ENCODE data around the gene GABBR2. TPM values are rescaled to one million over a fixed set of nuclear protein-coding genes. Genes with fewer than 3 reads are reported as not detected.
"Not testable (repeated sequence)": the region's sequence is repeated elsewhere in the genome, so short reads cannot be mapped to it uniquely, and the experiment has no call there.

GABBR2 gene
- total RNA-seq, 1 donor from 2014 or later = not detected

DNA sequence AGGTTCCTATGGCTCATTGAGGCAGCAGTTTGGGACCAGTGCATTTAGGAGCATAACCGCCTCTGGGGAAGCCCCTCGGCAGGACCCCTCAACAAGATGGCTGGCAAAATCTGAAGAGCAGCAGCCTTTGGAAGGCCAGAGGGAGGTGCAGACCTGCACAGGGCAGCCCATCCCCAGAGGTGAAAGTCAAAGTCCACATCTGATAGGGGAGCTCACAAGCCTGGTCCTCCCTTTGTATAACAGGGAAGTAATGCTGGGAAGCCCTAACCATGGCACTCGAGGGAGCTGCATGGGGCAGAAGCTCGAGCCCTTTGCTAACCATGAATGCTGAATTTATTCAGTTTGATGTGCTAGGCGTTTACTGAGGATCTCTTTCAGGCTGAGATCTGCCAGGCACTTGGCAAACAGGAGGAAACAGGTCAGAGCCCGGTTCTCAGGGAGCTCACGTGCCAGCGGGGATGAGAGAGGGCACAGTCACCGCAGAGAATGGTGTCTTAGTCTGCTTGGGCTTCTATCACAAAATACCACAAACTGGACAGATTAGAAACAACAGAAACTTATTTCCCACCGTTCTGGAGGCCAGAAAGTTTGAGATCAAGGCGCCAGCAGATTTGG, 114.1 kb downstream of the GABBR2 start:
- H3K36me3 Mint-ChIP-seq (ENCODE audit: unreplicated experiment) = no peaks in the 10 kb centered on the region

DNA sequence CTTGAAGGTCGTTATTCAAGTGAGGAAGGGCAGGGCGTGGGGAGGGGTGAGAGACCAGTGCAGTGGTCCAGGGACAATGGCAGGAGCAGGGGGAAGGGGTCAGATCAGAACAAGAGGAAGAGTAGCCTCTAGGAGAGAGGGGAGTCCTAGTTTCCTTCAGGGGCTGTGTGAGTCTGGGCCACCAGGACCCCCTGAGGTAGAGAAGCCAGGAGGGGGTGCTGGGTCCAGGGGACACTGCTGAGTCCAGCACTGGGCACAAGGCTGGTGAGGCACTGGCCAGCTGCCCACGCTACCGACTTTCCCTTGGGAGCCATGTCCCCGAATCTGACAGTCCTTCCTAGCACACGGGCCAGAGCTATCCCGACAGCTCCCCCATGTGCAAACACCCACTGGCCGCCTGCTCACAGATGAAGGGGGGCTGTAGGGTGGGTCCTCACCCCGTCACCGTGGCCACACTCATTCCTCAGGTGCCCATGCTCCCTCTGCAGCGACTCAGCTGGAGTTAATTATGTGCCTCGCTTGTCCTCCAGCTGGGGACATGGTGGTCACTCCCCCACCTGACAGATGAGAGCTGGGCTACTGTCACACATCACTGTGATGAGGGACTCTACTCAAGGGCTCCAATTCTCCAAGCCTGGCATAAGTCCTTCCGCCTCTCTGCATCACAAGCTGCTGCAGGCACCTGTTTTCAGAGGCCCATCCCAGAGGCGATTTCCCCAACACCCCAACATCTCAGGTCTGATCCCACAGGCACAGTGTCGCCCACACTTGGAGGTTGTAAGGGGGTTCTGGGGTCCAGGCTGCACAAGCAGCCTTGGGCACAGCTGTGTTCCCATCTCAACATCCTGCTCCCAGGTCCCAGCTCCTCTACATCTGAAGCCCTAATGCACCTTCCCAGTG, 115.1 kb downstream of the GABBR2 start:
- TF ChIP-seq, protein P1, sequence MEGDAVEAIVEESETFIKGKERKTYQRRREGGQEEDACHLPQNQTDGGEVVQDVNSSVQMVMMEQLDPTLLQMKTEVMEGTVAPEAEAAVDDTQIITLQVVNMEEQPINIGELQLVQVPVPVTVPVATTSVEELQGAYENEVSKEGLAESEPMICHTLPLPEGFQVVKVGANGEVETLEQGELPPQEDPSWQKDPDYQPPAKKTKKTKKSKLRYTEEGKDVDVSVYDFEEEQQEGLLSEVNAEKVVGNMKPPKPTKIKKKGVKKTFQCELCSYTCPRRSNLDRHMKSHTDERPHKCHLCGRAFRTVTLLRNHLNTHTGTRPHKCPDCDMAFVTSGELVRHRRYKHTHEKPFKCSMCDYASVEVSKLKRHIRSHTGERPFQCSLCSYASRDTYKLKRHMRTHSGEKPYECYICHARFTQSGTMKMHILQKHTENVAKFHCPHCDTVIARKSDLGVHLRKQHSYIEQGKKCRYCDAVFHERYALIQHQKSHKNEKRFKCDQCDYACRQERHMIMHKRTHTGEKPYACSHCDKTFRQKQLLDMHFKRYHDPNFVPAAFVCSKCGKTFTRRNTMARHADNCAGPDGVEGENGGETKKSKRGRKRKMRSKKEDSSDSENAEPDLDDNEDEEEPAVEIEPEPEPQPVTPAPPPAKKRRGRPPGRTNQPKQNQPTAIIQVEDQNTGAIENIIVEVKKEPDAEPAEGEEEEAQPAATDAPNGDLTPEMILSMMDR (IDR thresholded peaks at IDR 0.05) = no peak
- Mint-ChIP-seq H3K27me3 (ENCODE audit: unreplicated experiment) (peaks cover 6% of the 10 kb centered on the region), H3K4me1 (ENCODE audit: unreplicated experiment) (no peaks in the 10 kb centered on the region), H3K27ac (ENCODE audit: unreplicated experiment) (no peak overlapping the region), H3K4me3 (ENCODE audit: unreplicated experiment) (no peak overlapping the region), H3K36me3 (ENCODE audit: unreplicated experiment) (no peaks in the 10 kb centered on the region), H3K9me3 (ENCODE audit: unreplicated experiment) (no peaks in the 10 kb centered on the region)
- no peak for DNase-seq (ENCODE audit: extremely low spot score, unreplicated experiment)

More for the DNA sequence above, 114.1 kb downstream of the GABBR2 start:
- DNase-seq (ENCODE audit: extremely low spot score, unreplicated experiment) = no peak
- no peaks in the 10 kb centered on the region for H3K9me3 Mint-ChIP-seq (ENCODE audit: unreplicated experiment)
- H3K4me3 Mint-ChIP-seq (ENCODE audit: unreplicated experiment) = no peak overlapping the region
- peaks cover 6% of the 10 kb centered on the region for H3K27me3 Mint-ChIP-seq (ENCODE audit: unreplicated experiment)
- no peak overlapping the region for H3K27ac Mint-ChIP-seq (ENCODE audit: unreplicated experiment)
- no peaks in the 10 kb centered on the region for H3K4me1 Mint-ChIP-seq (ENCODE audit: unreplicated experiment)
- TF ChIP-seq, protein P1 (IDR thresholded peaks at IDR 0.05) = no peak

DNA sequence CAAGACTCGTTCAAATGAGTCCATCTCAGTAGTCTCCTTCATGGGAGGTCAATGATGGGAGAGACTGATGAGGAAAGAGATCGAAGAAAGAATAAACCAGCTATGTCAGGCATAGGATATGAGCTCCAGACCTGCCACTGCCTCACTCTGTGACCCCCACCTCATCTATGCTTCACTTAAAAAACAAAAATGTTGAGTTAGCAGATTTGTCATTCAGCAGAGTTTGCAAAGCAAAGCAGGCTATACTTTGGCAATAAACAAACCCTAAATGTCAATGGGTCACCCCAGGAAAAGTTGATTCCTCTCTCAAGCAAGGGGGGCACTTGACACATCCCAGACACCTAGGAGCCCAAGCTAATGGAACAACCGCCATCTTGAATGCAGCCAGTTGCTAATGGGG, 117.0 kb downstream of the GABBR2 start:
- Mint-ChIP-seq H3K27me3 (ENCODE audit: unreplicated experiment) (peaks cover 3% of the 10 kb centered on the region), H3K9me3 (ENCODE audit: unreplicated experiment) (no peaks in the 10 kb centered on the region), H3K4me1 (ENCODE audit: unreplicated experiment) (no peaks in the 10 kb centered on the region), H3K36me3 (ENCODE audit: unreplicated experiment) (no peaks in the 10 kb centered on the region), H3K4me3 (ENCODE audit: unreplicated experiment) (no peak overlapping the region), H3K27ac (ENCODE audit: unreplicated experiment) (no peak overlapping the region)
- DNase-seq (ENCODE audit: extremely low spot score, unreplicated experiment) = no peak
- TF ChIP-seq, protein P1 (IDR thresholded peaks at IDR 0.05) = no peak

DNA sequence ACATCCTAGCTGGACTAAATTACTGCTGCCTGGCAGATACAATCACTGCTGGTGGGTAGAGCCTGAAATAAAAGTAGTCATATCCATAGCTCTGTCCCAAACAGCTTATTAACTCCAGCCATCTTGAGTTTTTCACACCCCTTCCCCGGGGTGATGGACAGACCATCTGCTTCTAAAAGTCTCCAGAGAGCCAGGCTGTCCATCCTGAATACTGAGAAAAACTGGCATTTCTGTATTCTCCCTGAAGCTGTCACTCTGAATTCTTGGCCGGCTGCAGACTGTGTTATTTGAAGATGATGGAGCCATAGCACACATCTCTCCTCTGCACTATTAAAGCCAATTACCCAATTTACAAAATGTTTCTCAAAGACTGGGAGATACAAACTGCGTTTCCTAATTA, 118.6 kb downstream of the GABBR2 start:
- Mint-ChIP-seq H3K27ac (ENCODE audit: unreplicated experiment) (no peak overlapping the region), H3K36me3 (ENCODE audit: unreplicated experiment) (no peaks in the 10 kb centered on the region), H3K9me3 (ENCODE audit: unreplicated experiment) (no peaks in the 10 kb centered on the region), H3K27me3 (ENCODE audit: unreplicated experiment) (peaks cover 3% of the 10 kb centered on the region), H3K4me1 (ENCODE audit: unreplicated experiment) (no peaks in the 10 kb centered on the region), H3K4me3 (ENCODE audit: unreplicated experiment) (no peak overlapping the region)
- DNase-seq (ENCODE audit: extremely low spot score, unreplicated experiment) = no peak
- TF ChIP-seq, protein P1 (IDR thresholded peaks at IDR 0.05) = no peak

DNA sequence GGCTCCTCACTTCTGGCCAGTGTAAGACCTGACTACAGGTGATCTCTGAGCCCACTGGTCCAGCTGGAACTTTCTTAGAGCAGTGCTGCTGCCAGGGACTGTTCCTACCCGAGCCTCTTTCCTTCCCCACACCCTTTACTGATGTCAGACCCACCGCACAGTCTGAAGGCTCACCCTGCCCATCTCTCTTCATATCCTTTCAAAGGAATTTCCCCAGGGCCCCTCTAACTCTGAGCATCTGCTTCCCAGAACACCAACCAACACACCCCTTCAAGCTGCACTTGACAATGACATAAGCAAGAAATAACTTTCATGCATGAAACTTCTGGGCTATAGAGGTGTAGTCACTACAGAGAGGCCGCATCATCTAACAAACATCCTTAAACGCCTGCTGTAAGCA, 119.6 kb downstream of the GABBR2 start:
- H3K4me1 Mint-ChIP-seq (ENCODE audit: unreplicated experiment) = no peaks in the 10 kb centered on the region
- TF ChIP-seq, protein P1 (IDR thresholded peaks at IDR 0.05) = no peak
- no peaks in the 10 kb centered on the region for H3K36me3 Mint-ChIP-seq (ENCODE audit: unreplicated experiment)
- peaks cover 3% of the 10 kb centered on the region for H3K27me3 Mint-ChIP-seq (ENCODE audit: unreplicated experiment)
- H3K9me3 Mint-ChIP-seq (ENCODE audit: unreplicated experiment) = no peaks in the 10 kb centered on the region
- H3K4me3 Mint-ChIP-seq (ENCODE audit: unreplicated experiment) = no peak overlapping the region
- no peak for DNase-seq (ENCODE audit: extremely low spot score, unreplicated experiment)
- H3K27ac Mint-ChIP-seq (ENCODE audit: unreplicated experiment) = no peak overlapping the region

DNA sequence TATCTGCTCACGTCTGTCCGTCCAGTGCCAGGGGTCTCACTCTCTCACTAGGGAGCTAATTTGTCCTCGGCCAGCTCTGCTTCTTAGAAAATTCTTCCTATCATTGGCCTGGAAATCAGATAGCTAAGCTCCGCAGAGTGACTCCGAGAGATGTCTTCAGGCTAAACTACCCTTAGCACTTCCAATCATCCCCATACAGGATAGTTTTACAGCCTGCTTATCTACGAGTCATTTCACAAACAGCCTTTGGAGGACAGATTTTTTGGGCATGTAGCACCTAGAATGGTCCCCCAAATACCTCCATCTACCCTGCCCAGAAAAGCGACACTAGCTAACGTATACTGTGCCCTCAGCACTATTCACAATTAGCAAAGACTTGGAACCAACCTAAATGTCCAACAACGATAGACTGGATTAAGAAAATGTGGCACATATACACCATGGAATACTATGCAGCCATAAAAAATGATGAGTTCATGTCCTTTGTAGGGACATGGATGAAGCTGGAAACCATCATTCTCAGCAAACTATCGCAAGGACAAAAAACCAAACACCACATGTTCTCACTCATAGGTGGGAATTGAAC, 123.8 kb downstream of the GABBR2 start:
- H3K27me3 Mint-ChIP-seq (ENCODE audit: unreplicated experiment) = peaks cover 22% of the 10 kb centered on the region
- not testable (repeated sequence) for H3K4me3 Mint-ChIP-seq (ENCODE audit: unreplicated experiment); H3K36me3 Mint-ChIP-seq (ENCODE audit: unreplicated experiment); H3K27ac Mint-ChIP-seq (ENCODE audit: unreplicated experiment); DNase-seq (ENCODE audit: extremely low spot score, unreplicated experiment); H3K4me1 Mint-ChIP-seq (ENCODE audit: unreplicated experiment); H3K9me3 Mint-ChIP-seq (ENCODE audit: unreplicated experiment)
